ENCODE results near the gene HPS5.

- TF ChIP-seq CTCF (IDR thresholded peaks at IDR 0.05) (no peak), POLR2AphosphoS5 (IDR thresholded peaks at IDR 0.05) (no peak)
Measured at GRCh38 chr11:18236664-18237356, 85.1 kb downstream of the HPS5 start, which contains the start of gene SAA4.

Measured in esophagus muscularis mucosa (tissue), 3 donors.